A673 (cell line): ENCODE results near the gene SHE. TPM values are rescaled to one million over a fixed set of nuclear protein-coding genes. Genes with fewer than 3 reads are reported as not detected.
"Not testable (repeated sequence)": the region's sequence is repeated elsewhere in the genome, so short reads cannot be mapped to it uniquely, and the experiment has no call there.

Experiments
- BruUV-seq: library from RNA; stranded (reverse); fragments of 400-500 nt; replicated peaks from 2 replicates; lab custom pipeline; 2021; lab: Mats Ljungman, UMichigan
- CTCF ChIA-PET: fragments of 300-600 bp; sonication (Branson Sonifier 250); formaldehyde crosslinking; loops from one replicate; lab custom pipeline; 2022; ENCODE audit warnings: antibody characterized with exemption; lab: Charles Lee
- POLR2A ChIA-PET: fragments of 300-600 bp; sonication (Branson Sonifier 250); formaldehyde crosslinking; loops from one replicate; lab custom pipeline; 2022; ENCODE audit warnings: antibody characterized with exemption; ENCODE audit not compliant: low non-redundant PET; lab: Charles Lee
- DNase-seq: peaks from one replicate; pipeline ENCODE4 v3.0.0-alpha.2; 2015; ENCODE audit warnings: low spot score
- H3K27ac ChIP-seq: fragments of 200-600 bp; sonication (generic); 2 replicates; pipeline ENCODE4 v1.5.1; 2016; ENCODE audit warnings: mixed run types, low read depth, mild to moderate bottlenecking, mixed read lengths, antibody characterized with exemption, low read length; ENCODE audit not compliant: poor library complexity, severe bottlenecking
- H3K27me3 ChIP-seq: fragments of 200-600 bp; sonication (generic); replicated peaks from 2 replicates; pipeline ENCODE4 v1.6.1; 2017; ENCODE audit warnings: mixed run types, low read depth, mild to moderate bottlenecking, mixed read lengths, antibody characterized with exemption, low read length; ENCODE audit not compliant: insufficient read depth, poor library complexity
- H3K36me3 ChIP-seq: fragments of 200-600 bp; sonication (generic); 2 replicates; pipeline ENCODE4 v1.6.1; 2016; ENCODE audit warnings: mixed run types, mild to moderate bottlenecking, mixed read lengths, antibody characterized with exemption, low read length; ENCODE audit not compliant: insufficient read depth, poor library complexity, severe bottlenecking
- H3K4me1 ChIP-seq: fragments of 200-600 bp; sonication (generic); 2 replicates; pipeline ENCODE4 v1.6.1; 2017; ENCODE audit warnings: mixed run types, mild to moderate bottlenecking, mixed read lengths, antibody characterized with exemption, low read length; ENCODE audit not compliant: insufficient read depth, poor library complexity, severe bottlenecking
- H3K4me3 ChIP-seq: fragments of 200-600 bp; sonication (generic); 2 replicates; pipeline ENCODE4 v1.5.1; 2016; ENCODE audit warnings: low read depth, mixed run types, mild to moderate bottlenecking, mixed read lengths, low read length; ENCODE audit not compliant: poor library complexity, severe bottlenecking
- H3K9me3 ChIP-seq: fragments of 200-600 bp; sonication (generic); 2 replicates; pipeline ENCODE4 v1.6.1; 2016; ENCODE audit warnings: mixed run types, low read depth, mild to moderate bottlenecking, mixed read lengths, antibody characterized with exemption, low read length; ENCODE audit not compliant: poor library complexity, severe bottlenecking
- CTCF ChIP-seq: fragments of 300-800, 200-600 bp; sonication (generic); conservative IDR thresholded peaks from 2 replicates; pipeline ENCODE4 v1.5.1; 2017; ENCODE audit warnings: low read depth, mild to moderate bottlenecking, antibody characterized with exemption, low read length, moderate library complexity, mixed read lengths
- EZH2 ChIP-seq: fragments of 200-600 bp; sonication (generic); IDR thresholded peaks from 2 replicates; pipeline ENCODE4 v1.6.1; 2017; ENCODE audit warnings: borderline replicate concordance, low read depth, mild to moderate bottlenecking, mixed read lengths, antibody characterized with exemption, low read length; ENCODE audit not compliant: poor library complexity, severe bottlenecking
- intact Hi-C: fragments of 100-400 bp; cut with micrococcal nuclease; formaldehyde crosslinking; loops from one replicate; pipeline ENCODE4 v1.10.0; 2022; ENCODE audit not compliant: unreplicated experiment
- total RNA-seq: library from RNA; stranded (reverse); gene quantifications from 2 replicates; pipeline ENCODE4 v1.2.3, GENCODE V29; 2021

SHE gene
- total RNA-seq, 1 experiment from 2014 or later = 0.04 TPM

GRCh38 chr1:154539486-154540483 is 37.6 kb upstream of the SHE start:
- BruUV-seq = no TSS peak
- ChIA-PET CTCF (no interaction called here), POLR2A (no interaction called here)
- H3K9me3 ChIP-seq = peaks cover 3% of the 10 kb centered on the region
- no peaks in the 10 kb centered on the region for H3K36me3 ChIP-seq
- intact Hi-C loops = no loop called here
- no peak overlapping the region for H3K4me3 ChIP-seq
- H3K4me1 ChIP-seq = no peaks in the 10 kb centered on the region
- no peak for DNase-seq
- no peak for TF ChIP-seq CTCF
- no peak for TF ChIP-seq EZH2
- peaks cover 3% of the 10 kb centered on the region for H3K27me3 ChIP-seq
- H3K27ac ChIP-seq = no peak overlapping the region

GRCh38 chr1:154536570-154536969 is 34.4 kb upstream of the SHE start:
- no peaks in the 10 kb centered on the region for H3K36me3 ChIP-seq
- ChIA-PET POLR2A (no interaction called here), CTCF (no interaction called here)
- H3K9me3 ChIP-seq = peaks cover 3% of the 10 kb centered on the region
- DNase-seq = no peak
- H3K4me3 ChIP-seq = no peak overlapping the region
- no peak for TF ChIP-seq CTCF
- no peak for TF ChIP-seq EZH2
- no peak overlapping the region for H3K27ac ChIP-seq
- intact Hi-C loops = no loop called here
- no TSS peak for BruUV-seq
- H3K27me3 ChIP-seq = no peaks in the 10 kb centered on the region
- H3K4me1 ChIP-seq = no peaks in the 10 kb centered on the region

GRCh38 chr1:154533952-154534844 is 32.0 kb upstream of the SHE start:
- Histone ChIP-seq H3K4me3 (no peak overlapping the region), H3K27me3 (no peaks in the 10 kb centered on the region), H3K9me3 (peaks cover 3% of the 10 kb centered on the region), H3K36me3 (no peaks in the 10 kb centered on the region), H3K27ac (no peak overlapping the region), H3K4me1 (no peaks in the 10 kb centered on the region)
- POLR2A ChIA-PET = no interaction called here
- CTCF ChIA-PET = no interaction called here
- TF ChIP-seq EZH2 (no peak), CTCF (peak; percentile 60)
- intact Hi-C loops = no loop called here
- peak; percentile 19 for DNase-seq
- no TSS peak for BruUV-seq

GRCh38 chr1:154531950-154532349 is 29.7 kb upstream of the SHE start:
- POLR2A ChIA-PET, H3K4me1 ChIP-seq, H3K36me3 ChIP-seq, H3K27ac ChIP-seq, intact Hi-C loops, CTCF ChIA-PET, DNase-seq, H3K9me3 ChIP-seq, H3K4me3 ChIP-seq, H3K27me3 ChIP-seq, BruUV-seq: not testable (repeated sequence)
